ENCODE data around the gene SLC38A5. TPM values are rescaled to one million over a fixed set of nuclear protein-coding genes. Genes with fewer than 3 reads are reported as not detected.
"Not testable (repeated sequence)": the region's sequence is repeated elsewhere in the genome, so short reads cannot be mapped to it uniquely, and the experiment has no call there.

Gene SLC38A5
- 1 to 10 TPM; 1.2 to 5.0 TPM for total RNA-seq
- long read RNA-seq, partial matches to known transcripts: 2 of 9 reads
- long read RNA-seq, other reads (novel, unspliced or antisense): 7 of 9 reads

- DNase-seq (no peak), ATAC-seq (no peak)
- intact Hi-C loops (cut with DNase I): no loop called here
Measured at GRCh38 chrX:48470110-48470832, at the start of gene SLC38A5. Gene SLC38A5, minus strand, starts transcription at chrX:48470260. Its CDS starts 2,336 bp downstream, at chrX:48467924.

- DNase-seq; intact Hi-C loops (cut with DNase I); ATAC-seq: not testable (repeated sequence)
Measured at GRCh38 chrX:48519481-48519880, 49.4 kb upstream of the SLC38A5 start.

- no peak for DNase-seq
- ATAC-seq: no peak
- intact Hi-C loops (cut with DNase I): no loop called here
Measured at GRCh38 chrX:48516987-48517386, 46.9 kb upstream of the SLC38A5 start.

- no peak for DNase-seq
- ATAC-seq: peak in 1 of 2 donors; percentile 40
- intact Hi-C loops (cut with DNase I): no loop called here
Measured at GRCh38 chrX:48516285-48516684, 46.2 kb upstream of the SLC38A5 start.

GRCh38 chrX:48515842-48516241 lies 45.8 kb upstream of the SLC38A5 start:
- ATAC-seq: peak in 1 of 2 donors; percentile 8
- intact Hi-C loops (cut with DNase I): no loop called here
- no peak for DNase-seq

GRCh38 chrX:48514868-48515460 lies 44.9 kb upstream of the SLC38A5 start:
- ATAC-seq: no peak
- intact Hi-C loops (cut with DNase I): no loop called here
- no peak for DNase-seq

GRCh38 chrX:48514126-48514806 lies 44.2 kb upstream of the SLC38A5 start:
- intact Hi-C loops (cut with DNase I): no loop called here
- DNase-seq (no peak), ATAC-seq (no peak)

GRCh38 chrX:48513670-48514069 lies 43.6 kb upstream of the SLC38A5 start:
- DNase-seq (no peak), ATAC-seq (no peak)
- intact Hi-C loops (cut with DNase I): no loop called here

GRCh38 chrX:48512371-48512935 lies 42.4 kb upstream of the SLC38A5 start:
- DNase-seq (no peak), ATAC-seq (no peak)
- intact Hi-C loops (cut with DNase I): no loop called here

GRCh38 chrX:48511560-48511959 lies 41.5 kb upstream of the SLC38A5 start:
- DNase-seq (no peak), ATAC-seq (no peak)
- intact Hi-C loops (cut with DNase I): no loop called here

GRCh38 chrX:48509619-48510018 lies 39.6 kb upstream of the SLC38A5 start:
- intact Hi-C loops (cut with DNase I): no loop called here
- ATAC-seq (no peak), DNase-seq (no peak)

- intact Hi-C loops (cut with DNase I): no loop called here
- DNase-seq (no peak), ATAC-seq (peak; percentile 16 to 23)
Measured at GRCh38 chrX:48509245-48509590, 39.2 kb upstream of the SLC38A5 start.

- intact Hi-C loops (cut with DNase I): no loop called here
- ATAC-seq (peak; percentile 97 to 98), DNase-seq (peak; percentile 88)
Measured at GRCh38 chrX:48508400-48509244, 38.6 kb upstream of the SLC38A5 start, which contains the start of gene PORCN. Gene PORCN, plus strand, starts transcription at chrX:48508992. Its CDS starts 829 bp downstream, at chrX:48509821.

- no peak for ATAC-seq
- DNase-seq: no peak
- intact Hi-C loops (cut with DNase I): no loop called here
Measured at GRCh38 chrX:48507246-48507645, 37.2 kb upstream of the SLC38A5 start.

- no peak for ATAC-seq
- DNase-seq: no peak
- intact Hi-C loops (cut with DNase I): no loop called here
Measured at GRCh38 chrX:48505481-48505880, 35.4 kb upstream of the SLC38A5 start.

- intact Hi-C loops (cut with DNase I): no loop called here
- ATAC-seq: no peak
- DNase-seq: no peak
Measured at GRCh38 chrX:48504261-48504660, 34.2 kb upstream of the SLC38A5 start.

GRCh38 chrX:48498374-48498809 lies 28.3 kb upstream of the SLC38A5 start:
- intact Hi-C loops (cut with DNase I): loop anchor here in 1 of 2 donors (10.0 kb wide), 1 partner anchor 414 kb away; no protein-coding TSS in a partner anchor
- peak in 1 of 2 donors; percentile 66 for ATAC-seq

GRCh38 chrX:48497871-48498270 lies 27.8 kb upstream of the SLC38A5 start:
- DNase-seq: no peak
- no peak for ATAC-seq
- intact Hi-C loops (cut with DNase I): loop anchor here in 1 of 2 donors (10.0 kb wide), 1 partner anchor 413 kb away; no protein-coding TSS in a partner anchor

More at GRCh38 chrX:48498374-48498809, 28.3 kb upstream of the SLC38A5 start:
- no peak for DNase-seq

GRCh38 chrX:48496660-48497059 lies 26.6 kb upstream of the SLC38A5 start:
- ATAC-seq (no peak), DNase-seq (no peak)
- intact Hi-C loops (cut with DNase I): loop anchor here in 1 of 2 donors (10.0 kb wide), 1 partner anchor 412 kb away; no protein-coding TSS in a partner anchor

Measured in left cardiac atrium (tissue), 4 donors.